GM19468 (cell line): Measurements from ENCODE around the gene TLE6.
"Not testable (repeated sequence)": the region's sequence is repeated elsewhere in the genome, so short reads cannot be mapped to it uniquely, and the experiment has no call there.

Experiments
- ATAC-seq: cut with Tn5 transposase; IDR thresholded peaks from one replicate; pipeline ENCODE4 v1.9.1; 2021; ENCODE audit warnings: mild to moderate bottlenecking, moderate library complexity, moderate number of reproducible peaks; ENCODE audit not compliant: unreplicated experiment; ENCODE audit errors: extremely low read depth

TLE6 gene

GRCh38 chr19:2977001-2977745 lies at the start of gene TLE6:
TSS of gene TLE6 (plus strand) at chr19:2977564. CDS start at chr19:2978234, 670 bp downstream.
- peak; percentile 84 for ATAC-seq

- ATAC-seq: no peak
Observed at GRCh38 chr19:2933490-2933910, 43.9 kb upstream of the TLE6 start.

- not testable (repeated sequence) for ATAC-seq
Observed at GRCh38 chr19:2935863-2936262, 41.5 kb upstream of the TLE6 start.

- ATAC-seq: no peak
Observed at GRCh38 chr19:2942928-2943640, 34.3 kb upstream of the TLE6 start.

GRCh38 chr19:2944403-2944774 lies 33.0 kb upstream of the TLE6 start:
- peak; percentile 7 for ATAC-seq

GRCh38 chr19:2944775-2945574 lies 32.4 kb upstream of the TLE6 start, which contains the start of gene ZNF77:
TSS of gene ZNF77 (minus strand) at chr19:2944971. CDS start at chr19:2944840, 131 bp downstream.
- ATAC-seq: peak; percentile 80

GRCh38 chr19:2945575-2946184 lies 31.7 kb upstream of the TLE6 start:
- no peak for ATAC-seq

GRCh38 chr19:2949939-2950285 lies 27.5 kb upstream of the TLE6 start:
- no peak for ATAC-seq

GRCh38 chr19:2950286-2951124 lies 26.9 kb upstream of the TLE6 start:
- ATAC-seq: peak; percentile 81

- ATAC-seq: no peak
Observed at GRCh38 chr19:2952953-2953481, 24.3 kb upstream of the TLE6 start.

- ATAC-seq: no peak
Observed at GRCh38 chr19:2957160-2957559, 20.2 kb upstream of the TLE6 start.

GRCh38 chr19:2960120-2960519 lies 17.2 kb upstream of the TLE6 start:
- ATAC-seq: no peak

GRCh38 chr19:2962018-2962670 lies 15.2 kb upstream of the TLE6 start:
- ATAC-seq: no peak

GRCh38 chr19:2963122-2963521 lies 14.2 kb upstream of the TLE6 start:
- ATAC-seq: no peak

GRCh38 chr19:2963631-2964030 lies 13.7 kb upstream of the TLE6 start:
- ATAC-seq: not testable (repeated sequence)

- ATAC-seq: no peak
Observed at GRCh38 chr19:2964874-2965273, 12.5 kb upstream of the TLE6 start.

- ATAC-seq: no peak
Observed at GRCh38 chr19:2967972-2968371, 9.4 kb upstream of the TLE6 start.

- no peak for ATAC-seq
Observed at GRCh38 chr19:2969104-2969504, 8.3 kb upstream of the TLE6 start.
